ENCODE data around the gene TMEM223.
A peak's percentile ranks its signal among the peaks of the same experiment; 100 is the strongest.
"Not testable (repeated sequence)": the region's sequence is repeated elsewhere in the genome, so short reads cannot be mapped to it uniquely, and the experiment has no call there.

The TMEM223 gene

DNA sequence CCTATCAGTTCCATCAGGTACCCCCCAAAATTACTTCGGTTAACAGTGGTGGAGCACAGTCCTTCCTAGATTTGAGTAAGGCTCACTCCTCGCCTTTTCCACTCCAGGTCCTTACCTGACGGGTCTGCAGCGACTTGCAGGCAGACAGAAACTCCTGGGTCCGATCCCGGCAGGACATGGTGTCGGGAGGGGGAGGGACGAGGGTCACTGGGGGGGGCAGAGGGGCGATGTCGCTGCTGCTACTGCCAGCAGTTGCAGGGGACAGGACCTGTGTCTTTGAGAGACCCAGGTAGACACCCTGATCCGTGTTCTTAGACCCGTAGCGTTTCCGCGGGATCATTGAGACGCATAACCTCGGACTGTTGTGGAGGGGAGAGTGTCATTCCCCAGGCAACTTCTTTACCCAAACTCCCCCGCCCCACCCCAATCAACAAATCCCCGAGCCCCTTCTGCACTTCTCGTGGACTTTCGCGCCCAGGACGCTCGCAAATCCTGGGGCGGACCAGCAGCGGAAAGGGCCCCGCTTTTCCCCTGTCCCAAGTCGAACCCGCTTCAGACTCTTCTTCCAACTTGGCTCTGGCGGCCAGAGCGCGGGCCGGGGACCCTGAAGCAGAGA lies 39.2 kb upstream of the TMEM223 start:
- DNase-seq (ENCODE audit: low read depth in 2 of 2) = no peak
- TF ChIP-seq, protein P1, sequence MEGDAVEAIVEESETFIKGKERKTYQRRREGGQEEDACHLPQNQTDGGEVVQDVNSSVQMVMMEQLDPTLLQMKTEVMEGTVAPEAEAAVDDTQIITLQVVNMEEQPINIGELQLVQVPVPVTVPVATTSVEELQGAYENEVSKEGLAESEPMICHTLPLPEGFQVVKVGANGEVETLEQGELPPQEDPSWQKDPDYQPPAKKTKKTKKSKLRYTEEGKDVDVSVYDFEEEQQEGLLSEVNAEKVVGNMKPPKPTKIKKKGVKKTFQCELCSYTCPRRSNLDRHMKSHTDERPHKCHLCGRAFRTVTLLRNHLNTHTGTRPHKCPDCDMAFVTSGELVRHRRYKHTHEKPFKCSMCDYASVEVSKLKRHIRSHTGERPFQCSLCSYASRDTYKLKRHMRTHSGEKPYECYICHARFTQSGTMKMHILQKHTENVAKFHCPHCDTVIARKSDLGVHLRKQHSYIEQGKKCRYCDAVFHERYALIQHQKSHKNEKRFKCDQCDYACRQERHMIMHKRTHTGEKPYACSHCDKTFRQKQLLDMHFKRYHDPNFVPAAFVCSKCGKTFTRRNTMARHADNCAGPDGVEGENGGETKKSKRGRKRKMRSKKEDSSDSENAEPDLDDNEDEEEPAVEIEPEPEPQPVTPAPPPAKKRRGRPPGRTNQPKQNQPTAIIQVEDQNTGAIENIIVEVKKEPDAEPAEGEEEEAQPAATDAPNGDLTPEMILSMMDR (IDR thresholded peaks at IDR 0.05; ENCODE audit: low read depth, low read length) = no peak

DNA sequence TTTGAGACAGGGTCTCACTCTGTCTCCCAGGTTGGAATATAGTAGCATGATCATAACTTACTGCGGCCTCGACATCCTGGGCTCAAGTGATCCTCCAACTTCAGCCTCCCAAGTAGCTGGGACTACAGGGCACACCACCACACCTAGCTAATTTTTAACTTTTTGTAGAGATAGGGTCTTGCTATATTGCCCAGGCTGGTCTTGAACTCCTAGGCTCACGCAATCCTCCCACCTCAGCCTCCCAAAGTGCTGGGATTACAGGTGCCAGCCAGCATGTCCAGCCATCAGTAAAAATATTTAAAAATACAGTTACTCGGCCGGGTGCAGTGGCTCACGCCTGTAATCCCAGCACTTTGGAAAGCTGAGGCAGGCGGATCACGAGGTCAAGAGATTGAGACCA lies 36.3 kb upstream of the TMEM223 start:
- DNase-seq (ENCODE audit: low read depth in 2 of 2); H3K4me3 ChIP-seq (replicated peaks in 1 of 2; ENCODE audit: low read depth in 2 of 2, low read length in 2 of 2): not testable (repeated sequence)

More for the DNA sequence above, 39.2 kb upstream of the TMEM223 start:
- peak overlapping the region; percentile 85 to 90 for H3K4me3 ChIP-seq (replicated peaks in 1 of 2; ENCODE audit: low read depth in 2 of 2, low read length in 2 of 2)

DNA sequence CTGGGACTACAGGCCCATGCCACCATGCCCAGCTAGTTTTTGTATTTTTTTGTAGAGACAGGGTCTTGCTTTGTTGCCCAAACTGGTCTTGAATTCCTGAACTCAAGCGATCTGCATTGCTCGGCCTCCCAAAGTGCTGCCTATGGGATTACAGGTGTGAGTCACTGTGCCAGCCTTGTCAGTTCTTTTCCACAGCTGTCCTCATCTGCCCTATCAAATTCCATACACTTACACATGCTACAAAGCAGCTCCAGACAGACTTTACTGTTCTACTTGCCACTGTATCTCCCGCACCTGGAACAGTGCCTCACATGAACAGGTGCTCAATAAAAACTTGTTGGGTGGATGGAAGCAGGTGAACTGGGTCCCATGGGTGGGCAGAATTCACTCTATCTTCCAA lies 31.9 kb upstream of the TMEM223 start:
- no peak overlapping the region for H3K4me3 ChIP-seq (replicated peaks in 1 of 2; ENCODE audit: low read depth in 2 of 2, low read length in 2 of 2)
- TF ChIP-seq, protein P1 (IDR thresholded peaks at IDR 0.05; ENCODE audit: low read depth, low read length) = no peak
- DNase-seq (ENCODE audit: low read depth in 2 of 2) = no peak

DNA sequence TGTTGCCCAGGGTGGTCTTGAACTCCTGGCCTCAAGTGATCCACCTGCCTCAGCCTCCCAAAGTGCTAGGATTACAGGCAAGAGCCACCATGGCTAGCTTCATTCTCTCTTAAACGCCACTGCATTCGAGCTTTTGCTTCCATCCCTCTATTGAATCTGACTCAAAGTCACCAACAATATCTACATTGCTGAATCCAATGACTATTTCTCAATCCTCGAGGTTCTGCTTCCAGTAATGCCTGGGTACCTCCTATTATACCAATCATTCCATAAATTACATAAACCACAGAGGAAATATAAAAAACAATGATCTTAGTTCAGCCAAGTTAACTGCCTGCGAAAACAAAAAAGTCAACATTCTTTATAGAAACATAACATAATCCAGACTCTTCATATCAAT lies 25.3 kb upstream of the TMEM223 start:
- H3K4me3 ChIP-seq (replicated peaks in 1 of 2; ENCODE audit: low read depth in 2 of 2, low read length in 2 of 2) = no peak overlapping the region
- TF ChIP-seq, protein P1 (IDR thresholded peaks at IDR 0.05; ENCODE audit: low read depth, low read length) = no peak
- no peak for DNase-seq (ENCODE audit: low read depth in 2 of 2)

GRCh38 chr11:62816557-62816956 lies 24.8 kb upstream of the TMEM223 start:
- no peak for DNase-seq (ENCODE audit: low read depth in 2 of 2)
- no peak overlapping the region for H3K4me3 ChIP-seq (replicated peaks in 1 of 2; ENCODE audit: low read depth in 2 of 2, low read length in 2 of 2)
- TF ChIP-seq, protein P1 (IDR thresholded peaks at IDR 0.05; ENCODE audit: low read depth, low read length) = no peak

- TF ChIP-seq, protein P1 (IDR thresholded peaks at IDR 0.05; ENCODE audit: low read depth, low read length) = no peak
- no peak for DNase-seq (ENCODE audit: low read depth in 2 of 2)
Observed at GRCh38 chr11:62811659-62812058, 19.9 kb upstream of the TMEM223 start.

DNA sequence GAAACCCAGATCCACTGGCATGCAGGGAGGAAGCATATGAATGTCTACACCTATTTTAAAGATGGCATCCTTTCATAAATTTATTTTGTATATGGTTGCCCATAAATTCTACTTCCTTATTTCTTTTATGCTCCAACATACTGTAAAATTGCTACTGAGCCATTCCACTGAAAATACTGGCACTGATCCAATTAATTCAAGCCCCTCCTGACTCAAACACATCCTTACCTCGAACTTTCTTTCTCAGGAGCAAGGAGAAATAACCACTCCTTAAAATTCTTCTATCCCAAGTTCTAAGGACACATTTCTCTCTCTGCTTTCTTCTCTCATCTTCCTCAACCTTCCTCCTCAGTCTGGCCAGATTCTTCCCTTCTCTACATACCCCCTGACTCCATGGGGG lies 18.9 kb upstream of the TMEM223 start:
- TF ChIP-seq, protein P1 (IDR thresholded peaks at IDR 0.05; ENCODE audit: low read depth, low read length) = no peak
- no peak for DNase-seq (ENCODE audit: low read depth in 2 of 2)
- no peak overlapping the region for H3K4me3 ChIP-seq (replicated peaks in 1 of 2; ENCODE audit: low read depth in 2 of 2, low read length in 2 of 2)

More at GRCh38 chr11:62811659-62812058, 19.9 kb upstream of the TMEM223 start:
- no peak overlapping the region for H3K4me3 ChIP-seq (replicated peaks in 1 of 2; ENCODE audit: low read depth in 2 of 2, low read length in 2 of 2)

Data from cardiac fibroblast (primary cell).